ENCODE data around the gene CRB1.

Gene CRB1

DNA sequence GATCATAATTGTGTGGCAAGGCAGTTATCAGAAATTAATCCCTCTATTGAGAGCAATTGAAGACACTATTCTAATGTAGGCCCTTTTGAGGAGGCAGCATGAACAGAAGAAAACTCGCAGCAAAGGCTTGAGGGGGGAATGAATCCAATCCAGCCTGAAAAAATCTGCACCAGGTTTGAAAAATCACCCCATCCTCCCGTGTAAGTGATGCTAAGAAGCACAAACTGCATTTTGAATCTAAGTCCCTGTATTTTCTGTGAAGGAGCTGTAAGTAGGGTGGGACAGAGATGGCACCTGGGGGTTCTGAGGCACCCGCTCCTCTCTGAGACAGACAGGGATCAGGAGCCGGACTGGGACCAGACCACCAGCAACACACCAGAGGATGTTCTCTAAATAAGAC is at the start of gene CRB1:
Gene CRB1, plus strand, starts transcription at position 241 of the 400 bp plus-strand sequence. CDS start 161 bp downstream, outside the sequence.
- no peak for DNase-seq

DNA sequence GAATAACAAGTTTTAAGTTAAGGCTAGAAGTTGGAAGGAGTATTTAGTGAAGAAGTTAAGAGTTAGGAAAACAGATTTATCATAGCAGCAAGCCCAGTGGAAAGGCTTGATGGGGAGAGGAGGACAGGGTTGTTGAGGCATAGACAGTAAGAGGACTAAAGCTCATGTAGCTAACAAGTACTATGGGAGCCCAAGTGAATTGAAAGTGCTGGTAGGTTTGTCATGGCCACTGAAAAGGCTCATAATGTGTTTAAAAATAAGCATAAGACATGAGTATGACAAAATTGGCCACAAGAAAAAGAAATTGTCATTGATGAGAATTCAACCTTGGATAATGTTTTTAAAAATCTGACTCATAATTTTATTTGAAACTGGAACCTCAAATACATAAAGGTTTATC is 49.2 kb upstream of the CRB1 start:
- DNase-seq, result no peak

- DNase-seq, result no peak
These were observed 45.9 kb upstream of the CRB1 start for GRCh38 chr1:197222025-197222685.

GRCh38 chr1:197222780-197223179 is 45.3 kb upstream of the CRB1 start:
- no peak for DNase-seq

GRCh38 chr1:197224160-197224559 is 43.9 kb upstream of the CRB1 start:
- peak; percentile 3 to 8 for DNase-seq

DNA sequence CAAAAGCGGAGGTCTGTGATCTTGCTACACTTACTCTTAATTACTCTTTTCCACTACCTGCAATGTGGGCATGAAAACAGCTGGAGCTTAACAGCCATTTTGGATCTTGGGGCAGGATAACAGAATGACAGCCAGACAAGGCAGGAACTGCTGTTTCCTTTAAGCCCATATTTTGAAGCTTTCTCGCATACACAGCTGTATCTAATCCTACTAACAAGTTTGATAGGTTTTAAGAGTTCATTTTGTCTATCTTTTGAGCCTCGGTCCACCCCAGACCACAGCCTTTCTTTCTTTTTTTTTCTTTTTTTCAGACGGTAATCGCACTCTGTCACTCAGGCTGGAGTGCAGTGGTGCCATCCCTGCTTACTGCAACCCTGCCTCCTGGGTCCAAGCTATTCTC is 42.4 kb upstream of the CRB1 start:
- DNase-seq, result no peak

- DNase-seq, result no peak
These were observed 33.5 kb upstream of the CRB1 start for GRCh38 chr1:197234581-197234980.

DNA sequence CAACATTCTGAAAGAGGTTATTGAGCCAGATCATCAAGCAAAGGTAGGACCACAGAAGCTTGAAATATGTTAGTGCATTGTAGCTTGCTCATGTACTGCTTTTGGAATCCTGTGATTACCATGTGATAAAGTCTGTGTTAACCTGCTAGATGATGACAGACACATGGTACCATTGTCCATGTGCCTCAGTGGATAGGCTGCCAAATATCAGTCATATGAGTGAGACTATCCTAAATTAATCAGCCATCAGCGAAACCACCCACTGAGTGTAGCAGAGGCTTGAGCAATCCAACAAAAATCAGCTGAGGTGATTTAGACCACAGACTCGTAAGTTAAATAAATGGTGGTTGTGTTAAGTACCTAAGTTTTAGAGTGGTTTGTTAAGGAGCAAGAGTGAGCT is 32.7 kb upstream of the CRB1 start:
- no peak for DNase-seq

- no peak for DNase-seq
These were observed 20.6 kb upstream of the CRB1 start for GRCh38 chr1:197247465-197247864.

DNA sequence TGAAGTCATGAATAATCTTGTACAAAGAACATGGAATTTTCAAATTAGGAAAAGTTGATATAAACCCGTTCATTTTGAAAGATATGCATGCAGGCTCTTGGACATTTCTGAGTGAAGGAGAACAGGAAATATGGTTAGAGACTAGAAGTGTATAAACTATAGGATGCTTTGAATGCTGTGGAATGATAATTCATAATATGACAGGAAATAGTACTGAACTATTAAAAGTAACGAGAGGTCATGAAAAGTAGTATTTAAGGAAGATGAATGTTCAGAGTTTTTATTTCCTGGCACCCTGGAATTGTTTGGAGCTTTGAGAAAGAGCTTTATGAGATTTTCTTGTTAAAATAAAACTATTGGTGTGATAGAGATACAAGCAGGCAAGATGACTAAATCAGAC is 18.7 kb upstream of the CRB1 start:
- DNase-seq, result no peak

DNA sequence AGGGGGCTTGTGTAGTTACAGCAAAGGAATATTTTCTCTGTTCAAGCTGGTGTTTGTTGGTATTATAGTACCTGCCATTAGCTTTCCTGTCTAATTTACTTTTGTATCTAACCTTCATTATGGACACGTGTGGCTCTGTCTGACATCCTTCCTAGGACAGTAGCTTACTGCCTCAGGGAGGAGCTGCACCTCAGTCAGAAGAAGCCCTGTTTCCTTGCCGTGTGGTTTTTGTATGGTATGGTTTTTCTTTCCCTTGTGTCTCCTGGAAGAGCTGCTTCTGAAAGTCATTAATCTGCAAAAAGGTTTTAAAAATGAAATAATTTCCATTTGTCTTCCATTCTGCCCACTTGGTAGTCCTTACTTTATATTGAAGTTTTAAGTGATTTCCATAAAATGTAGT is 17.4 kb upstream of the CRB1 start:
- DNase-seq, result no peak

DNA sequence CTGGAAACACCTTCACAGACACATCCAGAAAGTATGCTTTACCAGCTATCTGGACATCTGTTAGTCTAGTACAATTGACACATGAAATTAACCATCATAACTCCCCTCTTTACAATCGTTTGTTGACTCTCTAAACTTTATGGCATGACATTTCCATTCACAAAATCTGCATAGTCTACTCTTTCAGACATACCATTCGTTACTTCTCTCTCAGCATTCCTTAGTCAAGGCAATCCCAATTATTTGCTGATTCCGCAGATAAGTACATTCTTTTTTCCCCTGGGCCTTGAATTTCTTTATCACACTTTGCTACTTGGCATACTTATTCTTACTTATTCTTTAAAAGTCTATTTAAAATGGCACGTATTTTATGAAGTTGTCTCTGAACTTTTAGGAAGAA is 15.1 kb upstream of the CRB1 start:
- DNase-seq, result no peak

GRCh38 chr1:197254866-197255265 is 13.2 kb upstream of the CRB1 start:
- no peak for DNase-seq

DNA sequence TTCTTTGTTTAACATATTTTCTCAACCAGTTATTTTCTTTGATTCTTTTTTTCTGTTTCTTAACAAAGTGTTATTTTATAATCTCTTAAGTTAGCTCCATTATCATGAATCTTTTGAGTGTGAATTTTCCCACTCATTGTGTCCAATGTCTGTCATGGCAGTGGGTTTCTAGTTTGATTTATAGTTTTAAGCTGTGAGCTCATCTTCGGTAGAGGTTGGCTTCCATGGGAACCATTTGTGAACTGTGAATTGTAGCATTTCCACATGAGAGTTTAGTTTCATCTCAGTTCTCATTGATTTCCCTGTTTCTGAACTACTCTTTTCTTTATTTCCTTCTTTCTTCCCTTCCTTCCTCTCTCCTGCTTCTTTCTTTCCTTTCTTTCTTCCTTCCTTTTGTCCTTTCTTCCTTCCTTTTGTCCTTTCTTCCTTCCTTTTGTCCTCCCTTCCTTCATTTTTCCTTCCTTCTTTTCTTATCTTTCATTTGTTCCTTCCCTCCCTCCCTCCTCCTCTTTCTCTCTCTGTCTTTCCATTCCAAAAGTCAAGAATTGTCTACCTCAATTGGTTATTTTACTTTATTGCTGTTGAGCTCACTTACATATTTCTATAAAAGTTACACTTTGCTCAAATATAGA is 3.0 kb upstream of the CRB1 start:
- no peak for DNase-seq

DNA sequence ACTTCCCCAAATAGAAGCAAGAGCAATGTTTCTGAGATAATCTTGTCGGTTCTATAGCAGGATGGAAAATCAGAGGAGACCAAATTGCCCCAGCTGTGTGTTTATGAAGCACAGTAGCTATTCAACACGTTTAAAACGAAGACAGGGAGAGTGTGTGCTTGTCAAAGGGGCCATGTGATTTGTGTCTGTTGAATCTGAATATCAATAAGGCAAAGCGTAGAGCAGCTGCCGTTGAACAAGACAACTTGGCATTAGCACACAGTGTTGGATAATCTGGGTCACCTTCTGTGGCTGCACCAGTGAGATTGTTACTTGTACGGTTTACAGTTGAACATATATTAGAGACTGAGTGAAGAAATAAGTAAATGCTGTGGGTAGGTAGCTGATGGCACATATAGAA is 1.0 kb downstream of the CRB1 start:
- no peak for DNase-seq

DNA sequence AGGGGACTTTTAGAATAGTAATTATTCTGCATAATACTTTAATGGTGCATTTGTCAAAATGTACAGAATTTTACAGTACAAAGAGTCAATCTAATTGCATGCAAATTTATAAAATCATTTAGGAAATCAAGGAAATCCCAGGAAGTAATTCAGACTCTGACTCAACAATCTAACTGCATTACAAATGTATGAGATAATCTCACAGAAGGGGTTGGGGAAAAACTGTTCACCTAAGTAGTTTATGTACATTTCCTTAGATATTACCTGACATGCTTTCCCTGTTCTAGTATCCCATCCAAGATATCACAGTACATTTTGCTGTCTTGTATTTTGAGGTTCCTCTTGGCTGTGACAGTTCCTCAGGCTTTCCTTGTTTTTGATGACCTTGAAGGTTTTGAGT is 4.7 kb downstream of the CRB1 start:
- no peak for DNase-seq

DNA sequence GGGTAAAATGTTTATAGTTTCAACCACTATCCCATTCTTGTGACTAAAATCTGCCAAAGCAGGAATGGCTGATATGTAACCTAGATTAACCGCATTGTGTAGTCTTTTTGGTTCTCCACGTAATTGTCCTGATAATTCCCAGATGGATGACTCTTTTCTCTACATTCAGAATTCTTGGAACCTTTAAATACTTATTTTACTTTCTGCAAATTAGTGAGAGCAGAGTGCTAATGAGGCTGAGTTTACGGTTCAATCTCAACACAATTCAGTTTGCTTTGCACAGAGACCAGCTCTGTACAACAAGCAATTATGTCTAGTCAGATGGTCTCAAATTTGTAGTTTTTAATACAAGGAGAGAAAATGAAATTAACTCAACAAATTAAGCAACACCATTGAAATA is 9.1 kb downstream of the CRB1 start:
- DNase-seq, result no peak

DNA sequence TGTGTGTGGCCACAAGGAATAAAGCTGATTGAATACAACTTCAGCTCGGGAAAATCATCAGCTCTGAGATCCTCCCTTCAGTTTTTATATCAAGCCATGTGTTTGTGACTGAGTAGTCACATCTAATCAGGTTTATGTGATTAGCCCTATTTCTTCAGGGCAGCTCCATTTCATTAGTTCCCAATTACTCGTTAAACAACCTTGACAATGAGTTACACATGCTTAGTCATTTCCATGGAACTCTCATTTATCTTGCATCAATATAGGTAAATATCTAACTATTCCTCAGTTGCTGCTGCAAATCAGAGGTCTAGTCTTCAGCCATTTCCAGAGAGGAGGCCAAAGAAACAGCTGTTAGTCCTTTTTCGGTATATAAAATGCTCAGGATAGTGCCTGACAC is 16.3 kb downstream of the CRB1 start:
- no peak for DNase-seq

DNA sequence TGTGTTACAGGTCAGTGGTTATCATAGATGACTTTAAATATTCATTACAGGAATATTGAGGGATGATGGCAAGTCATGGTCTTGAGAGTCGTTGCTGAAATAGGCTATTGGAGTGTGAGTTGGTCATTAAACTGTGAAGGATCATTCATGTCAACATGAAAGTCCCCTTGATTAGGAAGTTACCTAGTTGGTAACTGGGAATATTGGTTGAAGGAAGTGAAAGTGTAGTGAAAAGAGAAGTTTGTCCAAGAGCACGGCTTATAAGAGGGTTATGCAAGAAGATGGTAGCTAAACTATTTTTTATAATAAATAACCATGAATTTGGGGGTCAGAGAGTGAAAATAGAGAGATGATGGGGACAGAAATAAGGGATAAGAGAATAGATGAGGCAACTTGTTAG is 16.9 kb downstream of the CRB1 start:
- DNase-seq, result no peak

- no peak for DNase-seq
These were observed 17.6 kb downstream of the CRB1 start for GRCh38 chr1:197285526-197286205.

DNA sequence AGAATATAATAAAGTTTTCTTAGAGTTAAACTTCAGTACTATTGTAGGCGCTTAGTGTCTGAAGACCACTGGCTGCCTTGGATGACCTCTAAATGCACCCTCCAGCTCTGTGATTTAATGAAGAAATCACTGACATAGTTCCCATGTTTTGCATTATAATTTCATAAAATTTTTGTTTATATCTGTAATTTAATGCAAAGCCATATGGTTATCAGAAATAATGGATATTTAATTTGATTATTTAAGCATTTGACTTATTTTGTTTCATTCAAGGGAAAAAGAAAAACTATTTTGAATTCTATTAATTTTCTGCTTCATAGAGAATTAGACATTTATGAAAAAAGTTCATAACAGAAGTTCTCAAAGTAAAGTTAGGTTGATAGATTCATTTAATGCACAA is 18.6 kb downstream of the CRB1 start:
- DNase-seq, result no peak

DNA sequence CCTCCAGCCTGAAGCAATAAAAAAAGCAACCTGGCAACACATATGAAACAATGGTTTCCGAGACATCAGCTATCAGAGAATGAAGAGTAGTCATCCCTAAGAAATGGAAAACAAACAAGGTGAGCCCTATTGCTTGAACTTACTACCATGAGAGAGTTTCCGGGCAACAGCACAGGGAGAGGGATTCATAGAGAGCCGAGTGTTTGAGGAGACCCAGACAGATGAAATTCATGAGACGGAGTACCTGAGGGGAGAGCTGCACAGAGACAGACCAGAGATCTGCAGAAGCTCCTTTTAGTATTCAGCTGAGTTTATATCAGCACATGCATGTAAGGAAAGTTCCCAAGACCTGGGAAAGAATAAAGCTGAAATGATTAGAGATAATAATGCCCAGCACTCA is 19.8 kb downstream of the CRB1 start:
- DNase-seq, result no peak

DNA sequence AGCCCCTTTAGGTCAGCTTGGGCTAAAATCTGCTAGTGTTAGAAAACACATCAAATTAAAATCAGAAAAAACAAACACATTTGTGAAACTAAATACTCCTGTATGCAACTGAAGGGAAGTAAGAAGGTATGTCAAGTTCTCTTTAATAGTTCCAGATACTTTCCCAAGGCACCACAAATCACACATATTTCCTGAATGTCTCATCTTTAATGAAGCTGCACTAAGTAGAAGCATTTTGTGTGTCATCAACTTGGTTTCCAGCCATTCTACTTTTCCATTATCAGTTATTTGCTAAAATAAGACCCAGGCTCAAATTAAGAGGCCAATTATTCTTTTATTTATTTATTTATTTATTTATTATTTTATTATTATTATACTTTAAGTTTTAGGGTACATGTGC is 34.7 kb downstream of the CRB1 start:
- no peak for DNase-seq

DNA sequence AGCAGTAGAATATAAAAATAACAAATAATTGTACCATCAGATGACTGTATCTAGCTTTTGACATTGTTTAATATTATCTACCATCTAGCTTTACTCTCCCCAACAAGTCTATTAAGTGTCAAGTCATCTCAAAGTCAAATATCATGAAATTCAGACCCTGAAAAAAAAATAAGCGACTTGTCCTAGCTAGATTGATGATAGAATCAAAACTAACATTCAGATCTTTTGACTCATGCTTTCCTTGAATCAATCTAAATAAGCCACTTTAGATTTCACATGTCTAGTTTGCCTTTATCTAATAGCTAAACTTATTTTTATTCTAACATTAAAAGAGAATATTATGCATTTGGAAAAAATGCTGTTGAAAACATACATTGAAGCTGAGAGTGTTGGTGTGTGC is 35.4 kb downstream of the CRB1 start:
- DNase-seq, result no peak

Measured in AML-193 (cell line).